ENCODE results near the gene CAMSAP1. TPM values are rescaled to one million over a fixed set of nuclear protein-coding genes. Genes with fewer than 3 reads are reported as not detected.

Gene CAMSAP1
- total RNA-seq, 1 donor from 2014 or later, result 35.5 TPM

DNA sequence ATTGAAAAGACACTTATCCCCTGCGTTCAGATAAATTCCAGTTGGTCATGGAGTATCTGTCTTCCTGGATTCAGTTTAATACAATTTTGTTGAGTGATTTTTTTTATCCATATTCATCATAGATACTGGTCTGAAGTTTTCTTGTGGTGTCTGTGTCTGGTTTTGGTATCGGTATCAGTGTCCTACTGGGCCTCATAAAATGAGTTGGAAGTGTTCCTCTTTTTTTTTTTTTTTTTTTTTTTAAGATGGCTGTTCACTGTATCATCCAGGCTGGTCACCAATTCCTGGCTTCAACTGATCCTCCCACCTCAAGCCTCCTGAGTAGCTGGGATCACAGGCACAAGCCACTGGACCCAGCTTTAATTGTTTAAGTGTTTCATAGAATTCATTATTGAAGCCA is 2.9 kb upstream of the CAMSAP1 start:
- peak overlapping the region; percentile 16 for H3K4me3 Mint-ChIP-seq (ENCODE audit: unreplicated experiment)
- H3K9me3 Mint-ChIP-seq (ENCODE audit: low read depth), result peaks cover 40% of the 10 kb centered on the region
- H3K36me3 Mint-ChIP-seq (ENCODE audit: low read depth), result peaks cover 49% of the 10 kb centered on the region

DNA sequence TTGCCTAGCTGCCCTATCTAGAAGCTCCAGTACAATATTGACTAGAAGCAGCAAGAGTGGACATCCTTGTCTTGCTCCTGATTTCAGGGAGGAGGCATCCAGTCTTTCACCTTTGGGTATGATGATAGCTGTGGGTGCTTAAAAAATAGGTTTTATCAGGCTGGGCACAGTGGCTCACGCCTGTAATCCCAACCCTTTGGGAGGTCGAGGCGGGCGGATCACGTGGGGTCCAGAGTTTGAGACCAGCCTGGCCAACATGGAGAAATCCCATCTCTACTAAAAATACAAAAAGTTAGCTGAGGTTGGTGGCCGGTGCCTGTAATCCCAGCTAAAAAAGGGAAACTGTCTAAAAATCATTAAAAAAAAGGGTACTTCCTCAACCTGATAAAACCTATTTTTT is 2.0 kb upstream of the CAMSAP1 start:
- H3K27ac Mint-ChIP-seq (ENCODE audit: unreplicated experiment), result no peak overlapping the region
- H3K9me3 Mint-ChIP-seq (ENCODE audit: low read depth), result peaks cover 31% of the 10 kb centered on the region
- TF ChIP-seq, protein P1, sequence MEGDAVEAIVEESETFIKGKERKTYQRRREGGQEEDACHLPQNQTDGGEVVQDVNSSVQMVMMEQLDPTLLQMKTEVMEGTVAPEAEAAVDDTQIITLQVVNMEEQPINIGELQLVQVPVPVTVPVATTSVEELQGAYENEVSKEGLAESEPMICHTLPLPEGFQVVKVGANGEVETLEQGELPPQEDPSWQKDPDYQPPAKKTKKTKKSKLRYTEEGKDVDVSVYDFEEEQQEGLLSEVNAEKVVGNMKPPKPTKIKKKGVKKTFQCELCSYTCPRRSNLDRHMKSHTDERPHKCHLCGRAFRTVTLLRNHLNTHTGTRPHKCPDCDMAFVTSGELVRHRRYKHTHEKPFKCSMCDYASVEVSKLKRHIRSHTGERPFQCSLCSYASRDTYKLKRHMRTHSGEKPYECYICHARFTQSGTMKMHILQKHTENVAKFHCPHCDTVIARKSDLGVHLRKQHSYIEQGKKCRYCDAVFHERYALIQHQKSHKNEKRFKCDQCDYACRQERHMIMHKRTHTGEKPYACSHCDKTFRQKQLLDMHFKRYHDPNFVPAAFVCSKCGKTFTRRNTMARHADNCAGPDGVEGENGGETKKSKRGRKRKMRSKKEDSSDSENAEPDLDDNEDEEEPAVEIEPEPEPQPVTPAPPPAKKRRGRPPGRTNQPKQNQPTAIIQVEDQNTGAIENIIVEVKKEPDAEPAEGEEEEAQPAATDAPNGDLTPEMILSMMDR (IDR thresholded peaks at IDR 0.05), result no peak
- peaks cover 41% of the 10 kb centered on the region for H3K4me1 Mint-ChIP-seq (ENCODE audit: low read depth)
- peak overlapping the region; percentile 68 for H3K4me3 Mint-ChIP-seq (ENCODE audit: unreplicated experiment)
- peaks cover 41% of the 10 kb centered on the region for H3K36me3 Mint-ChIP-seq (ENCODE audit: low read depth)
- no peak for DNase-seq (ENCODE audit: low spot score)
- no peaks in the 10 kb centered on the region for H3K27me3 Mint-ChIP-seq (ENCODE audit: low read depth)

More for the DNA sequence above, 2.9 kb upstream of the CAMSAP1 start:
- DNase-seq (ENCODE audit: low spot score), result no peak
- Mint-ChIP-seq H3K4me1 (ENCODE audit: low read depth) (peaks cover 36% of the 10 kb centered on the region), H3K27ac (ENCODE audit: unreplicated experiment) (no peak overlapping the region), H3K27me3 (ENCODE audit: low read depth) (no peaks in the 10 kb centered on the region)
- TF ChIP-seq, protein P1 (IDR thresholded peaks at IDR 0.05), result no peak

DNA sequence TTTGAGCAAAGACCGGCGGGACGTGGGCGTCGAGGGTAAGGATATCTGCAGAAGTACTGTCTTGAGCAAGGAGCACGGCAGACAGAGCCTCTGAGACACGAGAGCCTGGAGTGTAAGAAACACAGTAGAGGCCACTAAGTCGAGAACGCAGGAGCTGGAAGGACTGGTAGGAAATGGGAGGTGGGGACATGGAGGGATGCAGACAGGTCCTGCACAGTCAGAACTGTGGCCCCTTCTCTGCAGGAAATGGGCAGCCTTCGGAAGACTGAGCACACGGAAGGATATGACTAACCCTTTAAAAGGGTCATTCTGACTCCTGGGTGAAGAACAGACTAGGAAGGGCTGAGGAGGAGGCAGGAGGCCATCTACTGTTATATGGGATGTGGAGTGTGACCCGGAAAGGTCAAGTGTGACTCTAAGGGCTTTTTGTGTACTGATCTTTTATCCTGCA is 1.4 kb upstream of the CAMSAP1 start:
- Mint-ChIP-seq H3K36me3 (ENCODE audit: low read depth) (peaks cover 36% of the 10 kb centered on the region), H3K9me3 (ENCODE audit: low read depth) (peaks cover 29% of the 10 kb centered on the region), H3K27me3 (ENCODE audit: low read depth) (no peaks in the 10 kb centered on the region), H3K27ac (ENCODE audit: unreplicated experiment) (no peak overlapping the region), H3K4me3 (ENCODE audit: unreplicated experiment) (peak overlapping the region; percentile 68), H3K4me1 (ENCODE audit: low read depth) (peaks cover 45% of the 10 kb centered on the region)
- DNase-seq (ENCODE audit: low spot score), result peak; percentile 35
- TF ChIP-seq, protein P1 (IDR thresholded peaks at IDR 0.05), result no peak

DNA sequence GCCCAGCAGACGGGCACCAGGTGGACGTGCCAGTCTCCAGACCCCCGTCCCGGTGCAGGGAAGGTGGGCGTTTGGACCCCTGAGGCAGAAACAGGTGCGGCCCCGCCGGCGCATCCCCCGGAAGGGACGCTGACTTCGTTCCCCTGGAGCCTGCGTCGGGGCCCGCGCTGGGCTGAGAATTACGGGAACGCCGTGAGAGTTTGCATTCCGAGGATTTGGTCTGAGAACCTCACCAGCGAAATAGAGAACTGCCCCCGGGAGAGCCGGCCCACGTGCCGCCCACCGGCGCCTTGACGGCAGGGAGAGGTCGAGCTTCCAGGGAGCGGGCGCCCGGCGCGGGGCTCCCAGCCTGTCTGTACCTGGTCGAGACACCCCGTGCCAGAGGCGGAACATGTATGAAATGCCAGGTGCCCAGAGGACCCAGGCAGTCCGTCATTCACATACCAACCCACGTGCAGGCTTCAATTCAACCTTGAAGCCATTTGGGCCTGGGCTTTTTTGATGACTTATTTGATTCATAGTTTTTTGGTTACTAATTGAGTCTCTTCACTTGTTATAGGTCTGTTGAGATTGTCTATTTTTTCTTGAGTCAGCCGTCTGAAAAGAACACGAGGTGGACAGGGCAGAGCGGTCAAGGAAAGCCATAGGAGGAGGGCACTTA is 877 bp upstream of the CAMSAP1 start:
- TF ChIP-seq, protein P1 (IDR thresholded peaks at IDR 0.05), result no peak
- Mint-ChIP-seq H3K36me3 (ENCODE audit: low read depth) (peaks cover 31% of the 10 kb centered on the region), H3K27ac (ENCODE audit: unreplicated experiment) (no peak overlapping the region), H3K4me3 (ENCODE audit: unreplicated experiment) (peak overlapping the region; percentile 68), H3K4me1 (ENCODE audit: low read depth) (peaks cover 50% of the 10 kb centered on the region), H3K9me3 (ENCODE audit: low read depth) (peaks cover 25% of the 10 kb centered on the region), H3K27me3 (ENCODE audit: low read depth) (no peaks in the 10 kb centered on the region)
- peak; percentile 91 for DNase-seq (ENCODE audit: low spot score)

DNA sequence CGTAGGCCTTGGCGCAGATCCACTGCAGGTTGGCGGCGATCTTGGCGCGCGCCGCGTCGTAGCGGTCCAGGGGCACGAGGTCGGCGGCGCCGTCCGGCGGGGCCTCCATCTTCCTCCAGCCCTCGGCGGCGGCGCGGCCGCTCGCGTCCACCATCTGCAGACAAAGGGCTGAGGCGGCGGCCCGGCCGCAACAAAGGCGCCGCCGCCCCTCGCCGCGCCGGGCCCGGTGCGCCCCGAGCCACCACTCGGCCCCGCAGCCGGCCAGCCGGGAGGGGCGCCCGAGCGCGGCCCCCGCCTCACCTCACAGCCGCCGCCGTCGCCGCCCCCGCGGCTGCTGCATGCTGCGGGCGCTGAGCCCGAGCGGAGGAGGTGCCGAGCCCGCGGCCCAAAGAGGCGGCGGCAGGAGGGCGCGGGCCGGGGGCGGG is 328 bp downstream of the CAMSAP1 start:
- no peak overlapping the region for H3K27ac Mint-ChIP-seq (ENCODE audit: unreplicated experiment)
- H3K36me3 Mint-ChIP-seq (ENCODE audit: low read depth), result peaks cover 30% of the 10 kb centered on the region
- H3K4me1 Mint-ChIP-seq (ENCODE audit: low read depth), result peaks cover 54% of the 10 kb centered on the region
- H3K27me3 Mint-ChIP-seq (ENCODE audit: low read depth), result no peaks in the 10 kb centered on the region
- peak; percentile 79 for DNase-seq (ENCODE audit: low spot score)
- peak overlapping the region; percentile 41 for H3K4me3 Mint-ChIP-seq (ENCODE audit: unreplicated experiment)
- TF ChIP-seq, protein P1 (IDR thresholded peaks at IDR 0.05), result no peak
- peaks cover 25% of the 10 kb centered on the region for H3K9me3 Mint-ChIP-seq (ENCODE audit: low read depth)
